HG02852 (cell line): ENCODE measurements around the gene GDF10.

ENCODE experiments used
- ATAC-seq: cut with Tn5 transposase; IDR thresholded peaks from one replicate; pipeline ENCODE4 v1.9.1; 2021; ENCODE audit warnings: mild to moderate bottlenecking, moderate library complexity; ENCODE audit not compliant: unreplicated experiment

The GDF10 gene

DNA sequence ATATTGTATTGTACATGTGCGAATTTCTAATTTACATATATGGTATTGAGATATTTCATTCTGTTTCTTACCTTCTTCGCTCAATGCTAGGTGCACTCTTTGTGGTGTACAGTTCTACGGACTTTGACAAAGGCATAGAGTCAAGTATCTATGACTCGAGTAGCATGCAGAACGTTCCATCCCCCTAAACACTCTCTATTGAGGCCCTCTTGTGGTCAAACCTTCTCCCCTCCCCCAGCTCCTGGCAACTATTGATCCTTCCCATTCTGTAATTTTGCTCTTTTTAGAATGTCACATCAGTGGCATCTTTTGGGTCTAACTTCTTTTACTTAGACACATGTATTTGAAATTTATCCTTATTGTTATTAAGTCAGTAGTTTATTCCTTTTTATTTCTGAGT, 30.7 kb upstream of the GDF10 start:
- ATAC-seq = no peak

DNA sequence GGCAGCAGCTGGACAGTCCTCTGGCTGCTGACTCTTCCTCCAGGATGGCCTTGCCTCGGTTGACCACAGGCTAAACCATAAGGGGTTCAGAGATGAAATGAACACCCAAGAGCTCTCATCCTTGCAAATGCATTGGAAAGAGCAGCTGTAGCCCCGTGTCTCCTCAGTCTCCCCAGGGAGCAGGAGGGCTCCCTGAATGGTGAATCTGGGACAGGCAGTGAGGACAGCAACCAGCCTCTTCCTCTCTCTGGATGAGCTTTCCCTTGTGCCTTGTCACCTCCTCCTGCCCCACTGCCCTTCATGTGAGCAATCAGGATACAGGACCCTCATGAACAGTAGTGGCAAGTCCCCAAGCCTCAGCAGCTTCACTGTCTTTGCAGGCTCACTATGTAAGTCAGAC, 23.9 kb upstream of the GDF10 start:
- no peak for ATAC-seq

- no peak for ATAC-seq
Measured at GRCh38 chr10:47276576-47277351, 23.2 kb upstream of the GDF10 start.

DNA sequence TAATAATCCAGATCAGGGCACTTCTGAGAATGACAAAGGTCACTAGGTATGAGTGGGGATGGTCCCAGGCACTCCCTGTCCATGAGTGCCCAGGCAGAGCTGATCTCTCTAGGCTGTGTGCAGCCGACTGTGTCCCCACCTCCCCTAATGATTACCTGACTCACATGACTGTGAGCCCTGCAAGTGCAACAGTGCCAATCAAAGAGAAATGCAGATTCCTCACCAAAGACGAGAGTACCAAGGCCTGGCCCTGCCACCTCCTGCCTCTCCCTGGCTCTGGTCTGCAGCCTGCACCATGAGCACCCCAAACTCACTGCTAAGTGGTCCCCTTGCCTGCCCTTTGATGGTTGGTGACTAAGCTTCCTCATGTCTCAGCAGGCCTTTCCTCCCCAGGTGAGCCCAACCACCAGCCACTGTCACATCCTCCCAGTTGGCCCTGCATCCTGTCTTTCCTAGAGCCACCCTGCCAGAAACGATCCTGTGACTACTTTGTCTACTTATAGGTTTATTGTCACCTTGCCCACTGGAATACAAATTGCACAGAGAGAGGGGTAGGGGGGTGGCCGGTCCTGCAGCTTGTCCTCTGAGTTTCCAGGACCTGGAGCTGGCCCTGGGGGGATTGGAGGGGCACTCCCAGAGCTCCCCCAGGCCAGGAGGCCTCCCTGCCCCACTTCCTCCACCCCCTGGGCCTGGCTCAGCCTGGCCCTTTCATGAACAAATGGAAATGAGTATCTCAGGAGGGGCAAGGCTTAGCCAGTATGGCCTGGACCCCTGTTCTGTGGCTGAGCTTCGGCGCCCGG, 22.4 kb upstream of the GDF10 start:
- ATAC-seq = no peak

DNA sequence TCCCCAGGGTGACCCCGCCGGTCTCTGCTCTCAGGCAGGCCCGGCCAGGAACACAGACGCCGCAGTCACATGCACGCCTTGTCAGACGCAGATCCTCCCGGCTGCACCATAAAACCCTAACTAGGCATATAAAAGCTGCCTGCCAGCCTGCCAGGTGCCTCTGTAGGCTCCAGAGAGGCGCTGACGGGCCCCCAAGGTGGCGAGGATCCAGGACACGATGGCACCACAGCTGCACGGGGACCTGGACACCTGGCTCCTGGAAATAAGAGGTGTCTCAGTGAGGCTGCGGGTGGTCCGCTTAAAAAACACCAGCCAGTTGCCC, 21.9 kb upstream of the GDF10 start:
- no peak for ATAC-seq

DNA sequence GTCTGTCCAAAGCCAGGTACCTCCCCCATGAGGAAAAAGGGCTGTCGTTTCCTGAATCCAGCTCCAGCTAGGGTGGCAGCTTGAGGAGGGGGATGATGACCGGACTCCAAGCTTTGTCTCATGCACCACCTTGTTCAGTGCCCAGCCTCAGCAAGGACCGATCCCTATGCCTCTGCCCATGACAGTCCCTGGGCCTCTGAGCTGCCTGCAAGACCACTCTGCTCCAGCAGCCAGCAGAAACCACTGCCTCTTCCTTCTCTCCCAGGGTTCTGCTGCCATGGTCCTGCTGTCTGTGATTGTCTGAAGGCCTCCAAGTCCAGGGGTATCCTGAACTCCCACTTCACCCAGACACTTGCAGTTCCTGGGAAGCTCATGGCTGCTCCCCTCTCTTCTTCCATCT, 21.3 kb upstream of the GDF10 start:
- ATAC-seq = no peak

DNA sequence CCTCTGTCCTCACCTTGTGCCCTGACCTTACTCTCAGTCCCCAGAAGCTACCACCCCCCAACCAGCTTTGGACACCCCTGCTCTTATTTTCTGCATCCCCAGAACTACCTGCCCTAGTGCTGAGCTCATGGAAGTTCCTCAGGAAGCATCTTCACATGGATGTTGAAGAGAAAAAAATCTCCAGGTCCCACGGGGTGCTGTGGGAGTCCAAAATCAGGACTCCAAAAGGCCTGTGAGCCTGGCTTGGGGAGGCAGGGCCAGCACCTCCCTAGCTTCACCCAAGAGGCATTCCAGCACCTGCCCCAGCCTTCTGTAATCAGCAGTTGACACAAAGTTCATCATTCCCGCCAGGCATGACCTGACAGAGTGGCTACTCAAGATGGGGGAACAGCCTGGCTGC, 20.7 kb upstream of the GDF10 start:
- no peak for ATAC-seq

- no peak for ATAC-seq
Measured at GRCh38 chr10:47282005-47282656, 17.9 kb upstream of the GDF10 start.

- no peak for ATAC-seq
Measured at GRCh38 chr10:47282657-47283018, 17.4 kb upstream of the GDF10 start.

- no peak for ATAC-seq
Measured at GRCh38 chr10:47283101-47283630, 16.8 kb upstream of the GDF10 start.

- ATAC-seq = no peak
Measured at GRCh38 chr10:47283848-47284247, 16.1 kb upstream of the GDF10 start.

GRCh38 chr10:47285381-47286115, 14.4 kb upstream of the GDF10 start:
- ATAC-seq = no peak

GRCh38 chr10:47286116-47286505, 13.9 kb upstream of the GDF10 start:
- ATAC-seq = no peak

- no peak for ATAC-seq
Measured at GRCh38 chr10:47286591-47287315, 13.2 kb upstream of the GDF10 start.

- no peak for ATAC-seq
Measured at GRCh38 chr10:47287365-47287802, 12.6 kb upstream of the GDF10 start.

GRCh38 chr10:47287805-47288204, 12.2 kb upstream of the GDF10 start:
- ATAC-seq = no peak

GRCh38 chr10:47288236-47288635, 11.8 kb upstream of the GDF10 start:
- ATAC-seq = no peak

DNA sequence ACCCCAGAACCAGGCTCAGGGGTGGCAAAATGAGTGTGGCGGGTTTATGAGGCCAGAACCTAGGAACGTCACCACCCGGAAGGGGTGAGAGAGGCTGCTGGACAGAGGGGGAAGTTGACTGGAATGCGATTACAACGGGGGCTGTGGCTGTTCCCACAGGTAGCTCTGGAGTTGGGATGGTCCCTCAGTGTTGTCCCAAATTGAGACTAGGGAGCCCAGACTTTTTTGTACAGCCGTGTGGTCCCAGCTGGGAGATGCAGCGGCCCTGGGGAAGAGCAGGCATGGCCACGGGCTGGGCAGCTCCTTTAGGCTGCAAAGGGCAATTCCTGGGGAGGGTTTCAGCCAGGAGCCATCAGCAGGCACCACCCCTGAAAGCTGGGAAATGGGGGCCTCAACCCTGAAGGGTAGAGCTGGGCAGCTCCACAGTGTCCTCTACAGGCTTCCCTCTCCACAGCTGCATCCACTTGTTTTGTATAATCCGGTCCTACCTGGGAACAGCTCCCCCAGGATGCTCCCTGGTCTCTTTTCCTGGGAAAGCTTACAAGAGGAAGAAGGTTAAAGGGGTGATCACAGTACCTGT, 11.0 kb upstream of the GDF10 start:
- ATAC-seq = no peak

DNA sequence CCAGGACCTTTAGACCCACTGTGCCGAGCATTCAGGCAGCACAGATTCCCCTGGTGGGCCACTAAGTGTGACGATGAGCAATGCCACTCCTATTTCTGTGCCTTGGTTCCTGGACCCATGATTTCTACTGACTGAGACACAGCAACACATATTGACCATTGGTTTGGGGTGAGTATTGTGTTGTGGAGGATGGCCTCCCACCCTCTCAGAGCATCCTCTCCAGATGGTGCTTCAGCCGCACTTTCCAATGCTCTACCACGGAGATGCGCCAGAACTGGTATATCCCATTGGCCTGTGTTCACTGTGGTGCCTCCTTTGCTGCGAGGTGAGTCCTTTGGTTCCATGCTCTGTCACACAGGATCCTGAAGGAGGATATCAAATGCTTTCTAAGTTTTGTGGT, 10.1 kb upstream of the GDF10 start:
- no peak for ATAC-seq

DNA sequence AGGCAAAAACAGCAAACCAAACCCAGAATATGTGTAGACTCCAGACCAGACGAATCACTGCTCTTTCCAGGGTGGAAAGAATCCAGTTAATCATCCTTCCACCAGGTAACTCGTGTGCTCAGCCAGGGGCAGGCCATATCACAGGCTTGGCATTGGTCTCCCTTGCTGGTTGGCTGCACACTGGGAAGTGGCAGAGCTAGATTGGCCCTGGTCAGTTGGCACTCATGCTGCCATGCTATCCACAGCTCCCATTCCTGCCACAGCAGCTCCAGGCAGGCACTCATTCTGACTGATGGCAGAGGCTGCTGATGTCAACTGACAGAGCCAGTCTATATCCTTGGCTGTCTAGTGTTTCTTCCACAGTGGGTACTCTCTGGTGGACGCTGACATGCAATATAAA, 9.7 kb upstream of the GDF10 start:
- no peak for ATAC-seq
